ENCODE measurements around the gene NMNAT3. TPM values are rescaled to one million over a fixed set of nuclear protein-coding genes. Genes with fewer than 3 reads are reported as not detected.

NMNAT3 gene
- total RNA-seq, 1 experiment from 2014 or later = 4.6 TPM

DNA sequence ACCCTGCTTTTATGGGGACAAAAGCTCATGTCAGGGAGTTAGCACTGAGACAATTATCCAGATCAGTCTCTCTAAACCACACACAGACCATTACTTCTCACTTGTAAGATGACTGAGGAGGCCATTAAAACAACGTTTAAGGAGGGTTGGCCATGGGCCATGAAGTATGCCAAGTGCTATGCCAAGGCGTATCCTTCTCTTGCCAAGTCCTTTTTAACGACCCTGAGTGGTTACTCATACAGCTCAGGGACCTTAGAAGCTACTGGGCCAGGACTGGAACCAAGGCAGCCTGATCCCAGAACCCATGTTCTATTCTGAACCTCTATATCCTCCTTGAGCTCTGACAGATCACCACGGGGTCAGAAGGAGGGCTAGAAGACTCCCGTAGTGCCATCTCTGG, 50.0 kb downstream of the NMNAT3 start:
- no peak for DNase-seq (ENCODE audit: low spot score)
- TF ChIP-seq, protein P1, sequence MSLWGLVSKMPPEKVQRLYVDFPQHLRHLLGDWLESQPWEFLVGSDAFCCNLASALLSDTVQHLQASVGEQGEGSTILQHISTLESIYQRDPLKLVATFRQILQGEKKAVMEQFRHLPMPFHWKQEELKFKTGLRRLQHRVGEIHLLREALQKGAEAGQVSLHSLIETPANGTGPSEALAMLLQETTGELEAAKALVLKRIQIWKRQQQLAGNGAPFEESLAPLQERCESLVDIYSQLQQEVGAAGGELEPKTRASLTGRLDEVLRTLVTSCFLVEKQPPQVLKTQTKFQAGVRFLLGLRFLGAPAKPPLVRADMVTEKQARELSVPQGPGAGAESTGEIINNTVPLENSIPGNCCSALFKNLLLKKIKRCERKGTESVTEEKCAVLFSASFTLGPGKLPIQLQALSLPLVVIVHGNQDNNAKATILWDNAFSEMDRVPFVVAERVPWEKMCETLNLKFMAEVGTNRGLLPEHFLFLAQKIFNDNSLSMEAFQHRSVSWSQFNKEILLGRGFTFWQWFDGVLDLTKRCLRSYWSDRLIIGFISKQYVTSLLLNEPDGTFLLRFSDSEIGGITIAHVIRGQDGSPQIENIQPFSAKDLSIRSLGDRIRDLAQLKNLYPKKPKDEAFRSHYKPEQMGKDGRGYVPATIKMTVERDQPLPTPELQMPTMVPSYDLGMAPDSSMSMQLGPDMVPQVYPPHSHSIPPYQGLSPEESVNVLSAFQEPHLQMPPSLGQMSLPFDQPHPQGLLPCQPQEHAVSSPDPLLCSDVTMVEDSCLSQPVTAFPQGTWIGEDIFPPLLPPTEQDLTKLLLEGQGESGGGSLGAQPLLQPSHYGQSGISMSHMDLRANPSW (CRISPR knock-in tag; conservative IDR thresholded peaks at IDR 0.05; ENCODE audit: low read depth) = no peak
- TF ChIP-seq, protein P2, sequence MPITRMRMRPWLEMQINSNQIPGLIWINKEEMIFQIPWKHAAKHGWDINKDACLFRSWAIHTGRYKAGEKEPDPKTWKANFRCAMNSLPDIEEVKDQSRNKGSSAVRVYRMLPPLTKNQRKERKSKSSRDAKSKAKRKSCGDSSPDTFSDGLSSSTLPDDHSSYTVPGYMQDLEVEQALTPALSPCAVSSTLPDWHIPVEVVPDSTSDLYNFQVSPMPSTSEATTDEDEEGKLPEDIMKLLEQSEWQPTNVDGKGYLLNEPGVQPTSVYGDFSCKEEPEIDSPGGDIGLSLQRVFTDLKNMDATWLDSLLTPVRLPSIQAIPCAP (CRISPR knock-in tag; IDR thresholded peaks at IDR 0.05) = no peak
- no peak for TF ChIP-seq IRF2 (CRISPR knock-in tag; IDR thresholded peaks at IDR 0.05; ENCODE audit: borderline replicate concordance, low read depth)
- TF ChIP-seq NR2C2 (CRISPR knock-in tag; IDR thresholded peaks at IDR 0.05) = no peak
- TF ChIP-seq, protein P3, sequence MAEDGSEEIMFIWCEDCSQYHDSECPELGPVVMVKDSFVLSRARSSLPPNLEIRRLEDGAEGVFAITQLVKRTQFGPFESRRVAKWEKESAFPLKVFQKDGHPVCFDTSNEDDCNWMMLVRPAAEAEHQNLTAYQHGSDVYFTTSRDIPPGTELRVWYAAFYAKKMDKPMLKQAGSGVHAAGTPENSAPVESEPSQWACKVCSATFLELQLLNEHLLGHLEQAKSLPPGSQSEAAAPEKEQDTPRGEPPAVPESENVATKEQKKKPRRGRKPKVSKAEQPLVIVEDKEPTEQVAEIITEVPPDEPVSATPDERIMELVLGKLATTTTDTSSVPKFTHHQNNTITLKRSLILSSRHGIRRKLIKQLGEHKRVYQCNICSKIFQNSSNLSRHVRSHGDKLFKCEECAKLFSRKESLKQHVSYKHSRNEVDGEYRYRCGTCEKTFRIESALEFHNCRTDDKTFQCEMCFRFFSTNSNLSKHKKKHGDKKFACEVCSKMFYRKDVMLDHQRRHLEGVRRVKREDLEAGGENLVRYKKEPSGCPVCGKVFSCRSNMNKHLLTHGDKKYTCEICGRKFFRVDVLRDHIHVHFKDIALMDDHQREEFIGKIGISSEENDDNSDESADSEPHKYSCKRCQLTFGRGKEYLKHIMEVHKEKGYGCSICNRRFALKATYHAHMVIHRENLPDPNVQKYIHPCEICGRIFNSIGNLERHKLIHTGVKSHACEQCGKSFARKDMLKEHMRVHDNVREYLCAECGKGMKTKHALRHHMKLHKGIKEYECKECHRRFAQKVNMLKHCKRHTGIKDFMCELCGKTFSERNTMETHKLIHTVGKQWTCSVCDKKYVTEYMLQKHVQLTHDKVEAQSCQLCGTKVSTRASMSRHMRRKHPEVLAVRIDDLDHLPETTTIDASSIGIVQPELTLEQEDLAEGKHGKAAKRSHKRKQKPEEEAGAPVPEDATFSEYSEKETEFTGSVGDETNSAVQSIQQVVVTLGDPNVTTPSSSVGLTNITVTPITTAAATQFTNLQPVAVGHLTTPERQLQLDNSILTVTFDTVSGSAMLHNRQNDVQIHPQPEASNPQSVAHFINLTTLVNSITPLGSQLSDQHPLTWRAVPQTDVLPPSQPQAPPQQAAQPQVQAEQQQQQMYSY (CRISPR knock-in tag; IDR thresholded peaks at IDR 0.05) = no peak
- TF ChIP-seq NFYB (CRISPR knock-in tag; conservative IDR thresholded peaks at IDR 0.05; ENCODE audit: low read depth) = no peak
- TF ChIP-seq GABPB1 (CRISPR knock-in tag; IDR thresholded peaks at IDR 0.05) = no peak
- TF ChIP-seq, protein P4, sequence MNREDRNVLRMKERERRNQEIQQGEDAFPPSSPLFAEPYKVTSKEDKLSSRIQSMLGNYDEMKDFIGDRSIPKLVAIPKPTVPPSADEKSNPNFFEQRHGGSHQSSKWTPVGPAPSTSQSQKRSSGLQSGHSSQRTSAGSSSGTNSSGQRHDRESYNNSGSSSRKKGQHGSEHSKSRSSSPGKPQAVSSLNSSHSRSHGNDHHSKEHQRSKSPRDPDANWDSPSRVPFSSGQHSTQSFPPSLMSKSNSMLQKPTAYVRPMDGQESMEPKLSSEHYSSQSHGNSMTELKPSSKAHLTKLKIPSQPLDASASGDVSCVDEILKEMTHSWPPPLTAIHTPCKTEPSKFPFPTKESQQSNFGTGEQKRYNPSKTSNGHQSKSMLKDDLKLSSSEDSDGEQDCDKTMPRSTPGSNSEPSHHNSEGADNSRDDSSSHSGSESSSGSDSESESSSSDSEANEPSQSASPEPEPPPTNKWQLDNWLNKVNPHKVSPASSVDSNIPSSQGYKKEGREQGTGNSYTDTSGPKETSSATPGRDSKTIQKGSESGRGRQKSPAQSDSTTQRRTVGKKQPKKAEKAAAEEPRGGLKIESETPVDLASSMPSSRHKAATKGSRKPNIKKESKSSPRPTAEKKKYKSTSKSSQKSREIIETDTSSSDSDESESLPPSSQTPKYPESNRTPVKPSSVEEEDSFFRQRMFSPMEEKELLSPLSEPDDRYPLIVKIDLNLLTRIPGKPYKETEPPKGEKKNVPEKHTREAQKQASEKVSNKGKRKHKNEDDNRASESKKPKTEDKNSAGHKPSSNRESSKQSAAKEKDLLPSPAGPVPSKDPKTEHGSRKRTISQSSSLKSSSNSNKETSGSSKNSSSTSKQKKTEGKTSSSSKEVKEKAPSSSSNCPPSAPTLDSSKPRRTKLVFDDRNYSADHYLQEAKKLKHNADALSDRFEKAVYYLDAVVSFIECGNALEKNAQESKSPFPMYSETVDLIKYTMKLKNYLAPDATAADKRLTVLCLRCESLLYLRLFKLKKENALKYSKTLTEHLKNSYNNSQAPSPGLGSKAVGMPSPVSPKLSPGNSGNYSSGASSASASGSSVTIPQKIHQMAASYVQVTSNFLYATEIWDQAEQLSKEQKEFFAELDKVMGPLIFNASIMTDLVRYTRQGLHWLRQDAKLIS (CRISPR knock-in tag; IDR thresholded peaks at IDR 0.05; ENCODE audit: borderline replicate concordance) = no peak
- TF ChIP-seq SOX15 (CRISPR knock-in tag; IDR thresholded peaks at IDR 0.05) = no peak
- TF ChIP-seq, protein P5, sequence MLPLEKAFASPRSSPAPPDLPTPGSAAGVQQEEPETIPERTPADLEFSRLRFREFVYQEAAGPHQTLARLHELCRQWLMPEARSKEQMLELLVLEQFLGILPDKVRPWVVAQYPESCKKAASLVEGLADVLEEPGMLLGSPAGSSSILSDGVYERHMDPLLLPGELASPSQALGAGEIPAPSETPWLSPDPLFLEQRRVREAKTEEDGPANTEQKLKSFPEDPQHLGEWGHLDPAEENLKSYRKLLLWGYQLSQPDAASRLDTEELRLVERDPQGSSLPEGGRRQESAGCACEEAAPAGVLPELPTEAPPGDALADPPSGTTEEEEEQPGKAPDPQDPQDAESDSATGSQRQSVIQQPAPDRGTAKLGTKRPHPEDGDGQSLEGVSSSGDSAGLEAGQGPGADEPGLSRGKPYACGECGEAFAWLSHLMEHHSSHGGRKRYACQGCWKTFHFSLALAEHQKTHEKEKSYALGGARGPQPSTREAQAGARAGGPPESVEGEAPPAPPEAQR (CRISPR knock-in tag; IDR thresholded peaks at IDR 0.05) = no peak
- no peak for TF ChIP-seq JUN (CRISPR knock-in tag; IDR thresholded peaks at IDR 0.05)
- no peak for TF ChIP-seq NR1H2 (CRISPR knock-in tag; IDR thresholded peaks at IDR 0.05)
- no peak for TF ChIP-seq ZNF138 (CRISPR knock-in tag; conservative IDR thresholded peaks at IDR 0.05)
- TF ChIP-seq GTF2I (CRISPR knock-in tag; conservative IDR thresholded peaks at IDR 0.05) = no peak
- no peak for TF ChIP-seq NFE2L1 (CRISPR knock-in tag; IDR thresholded peaks at IDR 0.05)
- no peak for TF ChIP-seq RORB (CRISPR knock-in tag; IDR thresholded peaks at IDR 0.05)
- TF ChIP-seq, protein P6, sequence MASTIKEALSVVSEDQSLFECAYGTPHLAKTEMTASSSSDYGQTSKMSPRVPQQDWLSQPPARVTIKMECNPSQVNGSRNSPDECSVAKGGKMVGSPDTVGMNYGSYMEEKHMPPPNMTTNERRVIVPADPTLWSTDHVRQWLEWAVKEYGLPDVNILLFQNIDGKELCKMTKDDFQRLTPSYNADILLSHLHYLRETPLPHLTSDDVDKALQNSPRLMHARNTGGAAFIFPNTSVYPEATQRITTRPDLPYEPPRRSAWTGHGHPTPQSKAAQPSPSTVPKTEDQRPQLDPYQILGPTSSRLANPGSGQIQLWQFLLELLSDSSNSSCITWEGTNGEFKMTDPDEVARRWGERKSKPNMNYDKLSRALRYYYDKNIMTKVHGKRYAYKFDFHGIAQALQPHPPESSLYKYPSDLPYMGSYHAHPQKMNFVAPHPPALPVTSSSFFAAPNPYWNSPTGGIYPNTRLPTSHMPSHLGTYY (CRISPR knock-in tag; IDR thresholded peaks at IDR 0.05) = no peak
- no peak for TF ChIP-seq TEAD4 (CRISPR knock-in tag; IDR thresholded peaks at IDR 0.05)
- ChIA-PET CTCF (no interaction called here), POLR2A (no interaction called here)
- no peak overlapping the region for H3K27ac Mint-ChIP-seq
- no peak overlapping the region for H3K4me3 Mint-ChIP-seq
- ATAC-seq = no peak
- H3K4me1 Mint-ChIP-seq = peaks cover 9% of the 10 kb centered on the region; the same call in 1 of the 2 replicates
- no peaks in the 10 kb centered on the region for H3K27me3 Mint-ChIP-seq (ENCODE audit: low read depth)
- no peaks in the 10 kb centered on the region for H3K36me3 Mint-ChIP-seq
- no peaks in the 10 kb centered on the region for H3K9me3 Mint-ChIP-seq

Measured in WTC11 (cell line).